HG02870 (cell line): ENCODE measurements around the gene POU2F2.
"Not testable (repeated sequence)": the region's sequence is repeated elsewhere in the genome, so short reads cannot be mapped to it uniquely, and the experiment has no call there.

ENCODE experiments used
- ATAC-seq: cut with Tn5 transposase; IDR thresholded peaks from one replicate; pipeline ENCODE4 v1.9.1; 2021; ENCODE audit warnings: mild to moderate bottlenecking, moderate library complexity; ENCODE audit not compliant: unreplicated experiment

POU2F2 gene

DNA sequence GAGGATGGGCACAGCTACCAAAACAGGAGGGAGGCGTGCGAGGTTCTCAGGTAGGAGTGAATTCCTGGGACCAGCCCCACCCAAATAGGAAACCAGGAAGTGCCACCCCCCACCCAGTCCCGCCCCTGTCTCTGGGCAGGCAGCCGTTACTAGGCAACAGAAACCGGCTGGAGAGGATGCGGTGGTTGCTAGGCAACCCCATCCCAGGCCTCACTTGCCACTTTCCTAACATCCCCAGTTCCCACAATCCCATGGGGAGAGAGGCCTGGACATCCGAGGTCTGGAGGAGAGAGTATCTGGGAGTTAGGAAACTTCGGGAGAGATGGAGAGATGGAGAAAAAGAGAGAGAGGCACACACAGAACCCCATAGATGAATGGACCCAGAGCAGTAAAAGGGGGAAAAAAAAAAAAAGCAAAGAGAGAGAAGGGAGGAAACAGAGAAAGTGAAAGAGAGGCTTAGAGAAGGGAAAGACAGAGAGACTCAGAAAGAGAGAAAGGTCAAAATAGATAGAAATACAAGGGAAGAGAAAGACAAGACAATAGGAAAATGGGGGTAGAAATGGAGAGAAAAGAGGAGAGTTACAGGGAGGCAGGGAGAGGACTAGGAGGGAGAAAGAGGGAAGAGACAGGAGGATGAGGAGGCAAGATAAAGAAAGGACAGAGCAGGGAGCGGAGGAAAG lies 66.0 kb downstream of the POU2F2 start:
- ATAC-seq, result no peak

DNA sequence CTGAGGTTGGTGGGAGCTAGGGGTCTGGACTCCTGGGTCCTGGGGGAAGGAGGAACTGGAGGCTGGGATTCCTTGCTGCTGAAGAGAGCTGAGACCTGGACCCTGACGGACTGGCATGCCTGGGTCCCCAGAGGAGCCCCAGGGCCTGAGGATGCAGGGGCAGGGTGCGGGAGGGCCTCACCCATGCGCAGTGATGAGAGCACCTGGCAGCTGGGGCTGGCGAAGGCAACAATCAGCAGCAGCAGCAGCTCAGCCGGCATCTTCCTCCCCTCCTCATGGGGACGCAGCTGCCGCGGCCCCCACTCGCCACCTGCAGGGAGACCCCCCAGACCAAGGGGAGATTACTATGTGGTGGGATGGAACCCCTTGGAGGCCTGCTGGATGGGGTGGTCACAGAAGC lies 66.7 kb downstream of the POU2F2 start:
- ATAC-seq, result no peak

DNA sequence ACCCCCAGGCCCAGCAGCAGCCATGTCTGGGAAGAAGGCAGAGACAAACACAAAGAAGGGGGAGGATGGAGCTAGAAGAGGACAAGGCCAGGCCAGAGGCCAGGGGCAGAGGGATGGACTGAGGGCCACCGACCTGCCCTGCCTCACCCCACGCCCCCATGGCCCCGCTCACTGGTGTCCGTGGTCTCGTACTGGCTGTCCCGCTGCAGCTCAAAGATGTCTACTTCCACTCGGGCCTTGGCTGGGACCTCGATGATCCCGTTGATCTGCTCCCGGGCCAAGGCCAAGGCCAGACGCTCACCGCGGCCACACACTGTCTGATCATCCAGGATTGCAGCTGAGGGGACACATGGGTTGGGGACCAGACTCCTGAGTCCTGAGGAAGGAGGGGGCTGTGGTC lies 67.2 kb downstream of the POU2F2 start:
- no peak for ATAC-seq

DNA sequence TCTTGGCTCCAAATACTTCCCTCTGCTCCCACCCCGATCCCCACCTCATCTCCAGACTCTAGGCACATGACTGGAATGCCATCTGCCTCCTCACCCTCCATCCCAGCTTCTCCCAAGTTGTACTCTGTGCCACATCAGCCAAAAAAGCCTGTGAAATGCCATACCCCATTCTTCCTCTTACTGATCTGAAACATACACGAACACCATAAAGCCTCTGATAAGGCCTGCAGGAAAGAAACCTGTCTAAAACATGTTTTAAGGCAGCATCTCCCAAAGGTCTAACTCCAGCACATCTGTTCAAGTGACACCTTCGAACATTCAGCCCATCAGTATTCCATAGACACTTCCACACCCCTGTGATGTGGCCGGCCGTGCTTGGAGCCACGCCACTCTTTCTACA lies 67.8 kb downstream of the POU2F2 start:
- ATAC-seq, result no peak

DNA sequence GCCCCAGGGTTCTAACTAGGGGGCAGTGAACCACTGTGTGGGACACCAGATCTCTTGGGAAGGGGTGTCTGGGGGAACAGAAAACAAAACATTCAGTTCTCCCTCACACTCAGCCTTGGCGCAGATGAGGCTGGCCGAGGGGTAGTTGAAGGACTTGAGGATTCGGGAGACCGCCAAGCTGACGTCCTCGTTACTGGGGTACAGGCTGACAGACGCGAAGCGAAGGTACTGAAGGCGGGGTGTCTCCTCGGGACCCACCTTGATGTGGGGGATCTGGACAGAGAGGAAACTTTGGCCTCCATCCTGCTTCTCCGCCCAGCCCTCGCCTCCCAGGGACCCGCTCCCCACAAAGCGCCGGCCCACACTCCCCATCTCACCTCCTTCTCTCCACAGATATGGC lies 69.9 kb downstream of the POU2F2 start:
- ATAC-seq, result no peak

DNA sequence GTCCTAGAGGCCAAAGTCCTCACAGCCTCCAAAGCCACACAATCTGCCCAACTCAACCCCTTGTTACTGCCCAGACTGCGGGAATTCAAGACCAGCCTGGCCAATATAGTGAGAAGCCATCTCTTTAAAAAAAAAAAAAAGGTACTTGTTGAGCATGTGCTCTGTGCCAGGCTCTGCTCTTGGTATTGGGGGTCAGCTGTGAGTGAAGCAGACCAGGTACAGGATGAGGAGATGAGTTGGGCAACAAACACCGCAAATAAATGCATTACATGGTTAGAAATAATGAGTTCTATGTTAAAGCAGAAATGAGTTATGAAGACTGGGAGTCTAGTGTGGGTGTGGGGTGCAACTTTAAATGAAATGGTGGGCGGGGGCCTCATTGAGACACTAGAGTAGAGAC lies 72.1 kb downstream of the POU2F2 start:
- no peak for ATAC-seq

DNA sequence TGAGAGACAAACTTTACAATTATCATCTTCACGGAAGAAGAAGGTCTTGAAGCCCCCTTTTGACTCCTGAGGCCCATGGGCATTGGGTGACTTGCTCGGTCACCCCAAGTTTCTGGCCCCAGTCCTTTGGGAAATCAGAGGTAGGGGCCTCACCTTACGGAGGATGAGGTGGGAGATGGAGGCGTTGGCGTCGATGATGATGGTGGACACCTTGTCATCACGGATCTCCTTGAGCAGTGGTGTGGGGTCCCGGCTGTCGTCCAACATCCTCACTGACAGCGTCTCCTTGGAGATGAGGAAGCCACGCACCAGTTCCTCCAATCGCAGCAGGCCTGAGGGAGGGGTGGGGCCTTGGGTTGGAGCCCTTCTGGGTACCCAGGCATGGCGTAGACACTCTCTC lies 73.0 kb downstream of the POU2F2 start:
- ATAC-seq, result no peak

DNA sequence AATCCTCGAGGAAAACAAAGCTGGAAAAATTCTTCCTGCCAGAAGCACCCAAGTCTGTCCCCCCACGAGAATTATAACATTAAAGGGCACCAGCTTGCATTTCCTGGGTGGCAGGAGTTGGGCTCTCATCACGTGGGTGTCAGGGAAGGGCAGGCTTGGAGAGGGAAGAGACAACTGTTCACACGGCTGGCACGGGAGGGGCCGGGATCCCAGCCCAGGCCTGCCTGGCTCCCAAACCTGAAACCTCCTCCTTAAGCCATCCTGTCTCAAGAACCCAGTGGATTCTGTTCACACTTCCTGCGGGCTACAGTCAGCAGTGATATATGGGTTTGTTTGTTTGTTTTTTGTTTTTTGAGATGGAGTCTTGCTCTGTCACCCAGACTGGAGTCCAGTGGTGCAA lies 74.4 kb downstream of the POU2F2 start:
- ATAC-seq, result no peak

DNA sequence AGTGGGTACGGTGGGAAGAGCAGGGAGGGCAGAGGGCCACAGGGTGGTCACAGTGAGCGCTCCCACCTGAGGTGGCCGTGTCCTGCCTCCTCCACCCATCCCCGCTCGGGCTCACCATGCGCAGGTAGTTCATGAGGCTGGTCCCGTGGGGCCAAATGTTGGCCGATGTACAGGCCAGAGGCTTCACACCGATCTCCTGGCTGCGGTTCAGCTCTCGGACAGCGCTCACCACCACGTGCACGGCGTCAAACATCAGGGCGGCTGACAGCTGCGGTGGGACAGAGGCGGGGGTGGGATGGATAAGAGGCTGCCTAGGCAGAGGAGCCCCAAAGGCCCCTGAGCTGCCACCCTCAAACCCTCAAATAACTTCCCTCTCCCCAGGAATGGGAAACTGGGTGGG lies 78.0 kb downstream of the POU2F2 start:
- ATAC-seq, result no peak

DNA sequence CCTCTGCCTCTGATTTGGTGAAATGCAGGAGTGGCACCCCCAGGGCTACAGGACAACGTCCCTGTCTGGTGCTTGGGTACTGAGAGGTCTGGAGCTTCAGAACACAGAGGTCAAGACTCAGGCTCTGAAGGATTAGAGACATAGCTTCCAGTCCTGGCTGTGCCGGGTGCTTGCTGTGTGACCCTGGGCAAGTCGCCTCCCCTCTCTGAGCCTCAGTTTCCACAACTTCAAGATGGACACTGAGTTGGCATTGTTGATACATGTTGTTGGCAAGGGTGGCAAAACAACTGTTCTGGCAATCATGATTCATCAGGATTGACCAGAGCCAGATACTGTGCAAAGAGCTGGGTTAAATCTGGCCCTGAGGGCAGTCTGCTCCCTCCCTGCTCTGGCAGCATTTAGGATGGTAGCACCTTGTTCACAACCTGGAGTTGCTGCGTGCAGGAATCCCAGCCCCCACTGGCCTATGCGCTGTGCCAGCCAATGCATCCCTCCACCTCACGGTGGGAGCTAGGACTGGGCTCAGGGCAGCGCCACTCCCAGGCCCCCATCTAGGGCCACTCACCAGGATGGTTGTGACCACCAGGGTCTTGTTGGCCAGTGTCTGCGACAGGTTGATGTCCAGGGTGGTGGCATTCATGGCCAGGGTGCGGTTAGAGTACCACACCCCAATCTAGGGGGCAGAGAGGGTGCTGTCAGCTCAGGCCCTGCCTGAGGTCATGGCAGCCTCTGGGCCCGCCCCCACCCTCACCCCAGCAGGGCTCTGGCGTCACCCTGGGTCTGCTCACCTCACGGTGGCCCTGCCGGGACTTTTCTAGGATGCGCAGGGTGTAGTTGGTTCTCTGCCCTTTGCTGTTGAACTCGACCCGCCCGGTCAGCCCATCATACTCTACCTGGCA lies 79.0 kb downstream of the POU2F2 start:
- ATAC-seq, result no peak

DNA sequence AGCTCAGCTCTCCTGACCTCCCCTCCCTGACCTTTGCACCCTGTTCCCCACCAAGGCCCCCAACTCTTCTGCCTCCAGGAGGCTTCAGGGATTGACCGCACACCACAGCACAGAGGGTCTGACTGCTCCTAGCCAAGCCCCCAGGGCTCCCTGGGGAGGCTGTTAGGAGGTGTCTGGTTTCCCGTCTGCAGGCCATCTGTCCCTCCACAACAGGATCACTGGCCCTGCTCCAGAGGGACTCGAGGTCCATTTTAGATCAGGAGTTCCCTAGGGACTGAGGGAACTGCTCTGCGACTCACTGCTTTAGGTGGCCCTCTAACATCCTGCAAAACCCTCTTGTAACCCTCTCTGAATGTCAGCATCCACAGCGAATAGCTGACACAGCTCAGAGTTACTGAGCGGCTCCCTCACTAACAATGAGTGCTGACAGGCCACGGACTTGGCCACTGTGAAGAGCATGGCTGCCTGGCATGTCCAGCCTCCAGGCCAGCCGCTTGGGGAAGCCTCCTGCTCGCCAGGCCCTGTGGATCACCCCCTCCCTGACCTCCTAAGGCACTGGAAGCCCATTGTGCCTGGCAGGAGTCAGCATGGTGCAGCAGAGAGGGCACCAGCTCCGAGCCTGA lies 79.9 kb downstream of the POU2F2 start:
- ATAC-seq, result no peak

DNA sequence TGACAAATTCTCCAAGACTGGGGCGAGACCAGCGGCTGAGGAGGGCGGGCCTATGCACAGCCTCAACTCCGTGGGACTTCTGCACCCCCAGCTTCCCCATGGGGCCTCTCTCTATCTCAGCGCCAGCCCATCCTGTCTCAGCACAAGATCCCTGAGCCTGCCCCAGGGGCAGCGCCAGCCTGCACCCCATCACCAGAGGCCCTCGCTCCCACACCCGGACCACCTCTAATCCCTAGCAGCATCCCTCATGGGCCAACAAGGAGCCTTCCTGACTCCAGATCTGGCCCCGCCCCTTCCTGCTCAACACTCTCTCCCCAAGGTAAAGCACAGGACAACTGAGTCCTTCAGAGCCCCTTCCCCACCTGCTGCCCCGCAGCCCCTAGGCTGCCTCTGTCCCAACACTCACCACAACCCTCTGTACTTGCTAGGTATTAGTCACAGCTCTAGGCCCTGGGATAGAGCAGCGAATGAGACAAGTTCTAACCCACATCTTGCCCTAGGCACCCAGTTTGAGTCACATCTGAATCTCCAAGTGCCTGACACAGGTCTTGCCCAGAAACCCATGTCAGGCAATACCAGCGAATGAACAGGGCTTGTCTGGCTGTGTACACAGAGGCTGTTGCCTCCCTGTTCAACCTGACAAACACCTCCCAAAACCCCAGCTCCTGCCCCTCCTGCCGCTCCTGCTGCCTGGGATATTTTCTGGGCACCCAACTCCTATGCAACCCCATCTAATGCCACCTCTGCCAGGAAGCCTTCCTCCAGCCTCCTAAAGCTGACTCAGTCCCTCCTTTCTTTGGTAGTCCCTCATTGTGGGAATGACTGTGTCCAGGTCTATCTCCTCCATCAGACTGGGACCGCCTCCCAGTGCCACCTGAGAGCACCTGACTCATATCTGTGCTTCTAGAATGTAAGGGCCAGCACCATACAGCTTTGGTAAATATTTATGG lies 80.8 kb downstream of the POU2F2 start:
- ATAC-seq, result no peak

DNA sequence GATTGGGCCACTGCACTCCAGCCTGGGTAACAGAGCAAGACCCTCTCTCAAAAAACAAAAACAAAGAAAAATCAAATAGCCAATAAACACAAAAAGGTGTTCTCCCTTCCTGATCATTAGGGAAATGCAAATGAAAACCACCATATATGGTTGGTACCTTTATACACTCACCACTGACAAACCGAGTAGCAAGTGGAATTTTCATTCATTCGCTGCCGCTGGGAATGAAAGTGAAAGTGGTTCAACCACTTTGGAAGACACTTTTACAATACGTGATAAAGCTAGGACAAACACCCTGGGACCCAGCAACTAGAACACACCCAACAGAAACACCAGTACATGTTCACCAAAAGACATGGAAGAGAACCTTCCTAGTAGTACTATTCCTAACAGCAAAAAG lies 83.3 kb downstream of the POU2F2 start:
- ATAC-seq, result no peak

DNA sequence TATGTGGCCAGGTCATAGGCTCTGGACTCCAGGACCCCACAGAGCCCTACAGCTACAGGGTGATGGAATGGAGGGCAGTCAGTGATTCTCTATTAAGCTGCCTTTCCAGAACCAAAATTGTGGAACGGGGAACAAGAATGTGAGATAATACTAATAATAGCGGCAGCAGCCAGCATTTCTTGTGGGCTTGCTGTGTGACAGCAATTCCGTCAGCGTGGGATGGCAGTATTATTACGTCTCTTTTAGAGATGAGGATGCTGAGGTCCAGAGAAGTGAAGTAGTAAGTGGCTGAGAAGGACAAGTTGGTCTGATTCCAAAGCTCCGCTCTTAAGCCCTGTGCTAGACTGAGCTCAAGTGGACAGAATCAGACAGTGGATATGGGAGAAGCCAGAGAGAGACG lies 86.7 kb downstream of the POU2F2 start:
- no peak for ATAC-seq

DNA sequence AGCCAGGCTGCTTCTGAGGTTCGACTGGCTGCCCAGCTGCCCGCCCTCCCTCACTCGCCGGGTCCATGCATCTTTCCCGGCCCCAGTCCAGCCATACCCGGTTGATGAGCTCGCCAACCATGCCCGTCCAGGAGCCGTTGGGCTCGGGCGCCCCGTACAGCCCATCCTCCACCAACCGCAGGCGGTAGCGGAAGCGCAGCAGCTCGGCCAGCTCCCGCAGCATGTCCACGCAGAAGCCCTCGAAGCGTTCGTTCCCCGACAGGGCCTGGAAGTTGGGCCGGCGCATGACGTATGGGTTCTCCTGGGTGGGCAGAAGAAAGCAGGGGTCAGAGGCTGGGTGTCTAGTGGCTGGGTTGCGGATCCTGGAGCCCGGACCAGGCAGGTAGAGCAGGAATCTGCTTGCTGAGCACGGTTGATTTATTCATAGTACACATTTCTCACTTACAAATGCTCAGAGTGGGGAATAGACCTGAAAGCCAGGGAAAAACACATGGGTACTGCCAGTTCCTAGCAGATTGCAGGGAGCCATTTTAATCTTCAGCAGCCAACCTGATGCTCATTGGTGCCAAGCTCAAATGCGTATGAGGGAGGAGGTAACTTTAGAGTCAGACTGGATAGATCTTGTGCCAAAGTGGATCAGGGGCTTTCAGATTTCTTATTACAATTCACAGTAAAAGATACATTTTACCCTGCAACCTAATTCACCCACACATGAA lies 89.6 kb downstream of the POU2F2 start:
- ATAC-seq, result no peak

DNA sequence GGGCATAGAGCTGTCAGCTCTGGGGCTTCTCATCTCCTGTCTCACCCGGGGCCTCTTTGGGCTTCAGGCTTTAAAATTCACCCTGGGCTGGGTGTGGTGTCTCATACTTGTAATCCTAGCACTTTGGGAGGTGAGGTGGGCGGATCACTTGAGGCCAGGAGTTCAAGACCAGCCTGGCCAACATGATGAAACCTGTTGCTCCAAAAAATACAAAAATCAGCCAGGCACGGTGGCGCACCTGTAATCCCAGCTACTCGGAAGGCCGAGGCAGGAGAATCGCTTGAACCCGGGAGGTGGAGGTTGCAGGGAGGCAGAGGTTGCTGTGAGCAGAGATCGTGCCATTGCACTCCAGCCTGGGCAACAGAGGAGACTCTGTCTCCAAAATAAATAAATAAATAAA lies 91.8 kb downstream of the POU2F2 start:
- ATAC-seq, result not testable (repeated sequence)

DNA sequence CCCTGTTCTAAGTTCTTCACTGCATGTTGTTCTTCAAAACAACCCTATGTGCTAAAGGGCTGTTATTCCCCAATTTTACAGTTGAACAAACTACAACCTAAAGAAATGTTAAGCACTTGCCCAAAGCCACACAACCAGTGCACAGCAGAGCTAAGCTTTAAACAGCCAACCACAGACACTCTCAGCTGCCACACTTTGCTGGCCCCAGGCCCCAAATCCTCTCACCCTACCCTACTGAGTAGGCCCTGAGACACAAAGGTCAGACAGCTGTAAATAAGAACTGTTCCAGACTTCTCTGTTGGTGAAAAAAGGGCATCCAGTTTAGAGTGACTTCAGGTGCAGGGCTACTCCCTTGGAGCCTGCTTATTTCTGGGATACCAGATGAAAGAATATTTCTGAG lies 92.2 kb downstream of the POU2F2 start:
- no peak for ATAC-seq

DNA sequence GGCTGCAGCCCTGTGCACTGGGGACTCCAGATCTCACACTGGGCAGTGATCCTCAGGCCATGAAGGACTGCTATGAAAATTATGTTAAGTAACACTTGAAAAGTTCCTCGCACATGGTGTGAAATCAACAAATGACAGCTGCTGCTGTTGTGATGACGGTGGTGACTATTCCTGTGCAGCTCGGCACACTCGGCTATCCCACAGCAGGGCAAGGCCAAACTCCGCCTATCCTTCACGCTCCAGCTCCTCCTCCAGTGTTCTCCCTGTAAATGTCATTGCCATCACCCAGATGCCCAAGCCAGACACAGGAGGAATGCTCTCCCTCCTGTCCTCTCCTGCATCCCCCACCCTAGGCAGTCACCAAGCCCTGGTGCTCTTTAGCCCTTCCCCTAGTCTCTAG lies 93.6 kb downstream of the POU2F2 start:
- no peak for ATAC-seq

DNA sequence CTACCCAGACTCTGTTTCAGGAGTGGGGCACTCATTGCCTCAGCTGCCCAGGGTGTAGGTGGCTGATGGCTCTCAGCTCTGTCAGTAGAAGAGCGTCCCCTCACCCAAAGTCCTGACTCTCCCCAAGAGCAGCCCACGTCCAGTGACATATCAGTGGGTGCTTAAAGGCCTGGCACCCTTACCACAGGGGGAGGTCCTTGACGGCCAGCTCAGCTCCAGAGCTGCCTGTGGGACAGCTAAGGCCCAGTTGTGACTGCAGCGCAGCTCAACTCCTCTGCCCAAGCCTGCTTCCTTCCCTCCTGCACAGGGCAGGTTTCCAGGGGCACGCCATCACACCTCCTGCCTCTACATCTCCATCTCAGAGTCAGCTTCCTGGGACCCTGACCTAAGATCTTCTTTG lies 94.6 kb downstream of the POU2F2 start:
- ATAC-seq, result no peak
